GM12878 (cell line): ENCODE measurements around the gene LRRC26.
A peak's percentile ranks its signal among the peaks of the same experiment; 100 is the strongest.

Experiments
- EP300 ChIP-seq, 2 experiments: fragments of 150-350 bp in 1 of 2; IDR thresholded peaks; 2 replicates each; pipeline ENCODE4 v1.6.1; 2011 to 2012; ENCODE audit warnings: low read depth in 2 of 2, low read length in 2 of 2, borderline replicate concordance in 1 of 2, improper control_type of control experiment in 1 of 2, inconsistent platforms in 1 of 2; ENCODE audit not compliant: control insufficient read depth in 1 of 2
- FOXK2 ChIP-seq: fragments of 450-650 bp; IDR thresholded peaks from 2 replicates; pipeline ENCODE4 v1.6.1; 2017; ENCODE audit warnings: mild to moderate bottlenecking, moderate library complexity
- GABPA ChIP-seq: IDR thresholded peaks from 2 replicates; pipeline ENCODE4 v1.6.1; 2014; ENCODE audit warnings: antibody characterized with exemption, low read depth, mild to moderate bottlenecking, inconsistent platforms
- HDGF ChIP-seq: fragments of 450-650 bp; IDR thresholded peaks from 2 replicates; pipeline ENCODE4 v1.6.1; 2016; ENCODE audit warnings: antibody characterized with exemption
- NRF1 ChIP-seq: conservative IDR thresholded peaks from 2 replicates; pipeline ENCODE4 v1.6.1; 2011; ENCODE audit warnings: mild to moderate bottlenecking, low read depth, low read length, improper control_type of control experiment
- PML ChIP-seq: IDR thresholded peaks from 2 replicates; pipeline ENCODE4 v1.6.1; 2012; ENCODE audit warnings: low read length, inconsistent platforms
- RCOR1 ChIP-seq: conservative IDR thresholded peaks from 2 replicates; pipeline ENCODE4 v1.6.1; 2012; ENCODE audit warnings: low read depth, low read length, improper control_type of control experiment
- RFX5 ChIP-seq: IDR thresholded peaks from 2 replicates; pipeline ENCODE4 v1.6.1; 2011; ENCODE audit warnings: low read depth, low read length, improper control_type of control experiment
- TAF1 ChIP-seq: IDR thresholded peaks from 2 replicates; pipeline ENCODE4 v1.6.1; 2011; ENCODE audit warnings: mild to moderate bottlenecking, low read depth, low read length, borderline replicate concordance
- ZNF274 ChIP-seq: IDR thresholded peaks from one replicate; pipeline ENCODE4 v1.8.0; 2011; ENCODE audit not compliant: insufficient read length, insufficient read depth
- TF ChIP-seq, protein P1 (sequence below), 3 experiments: IDR thresholded peaks in 2 of 3; conservative IDR thresholded peaks in 1 of 3; 2 replicates each; pipeline ENCODE4 v1.5.1; 2011; ENCODE audit warnings: low read depth in 3 of 3, low read length in 3 of 3, mild to moderate bottlenecking in 3 of 3, control low read depth in 2 of 3, moderate library complexity in 2 of 3, inconsistent platforms in 1 of 3, mixed read lengths in 1 of 3; ENCODE audit not compliant: control insufficient read depth in 2 of 3, insufficient read depth in 1 of 3; ENCODE audit errors: extremely low read depth in 1 of 3
- TF ChIP-seq, protein P2 (sequence below): fragments of 450-650 bp; IDR thresholded peaks from 2 replicates; pipeline ENCODE4 v1.6.1; 2017; ENCODE audit warnings: mild to moderate bottlenecking, low read depth, inconsistent platforms; ENCODE audit not compliant: poor library complexity, severe bottlenecking
- TF ChIP-seq, protein P3 (sequence below): fragments of 450-650 bp; IDR thresholded peaks from 2 replicates; pipeline ENCODE4 v1.6.1; 2017; ENCODE audit warnings: mild to moderate bottlenecking, moderate library complexity
- TF ChIP-seq, protein P4 (sequence below): fragments of 450-650 bp; IDR thresholded peaks from 2 replicates; pipeline ENCODE4 v1.6.1; 2016; ENCODE audit warnings: mild to moderate bottlenecking, moderate library complexity, borderline replicate concordance

DNA sequence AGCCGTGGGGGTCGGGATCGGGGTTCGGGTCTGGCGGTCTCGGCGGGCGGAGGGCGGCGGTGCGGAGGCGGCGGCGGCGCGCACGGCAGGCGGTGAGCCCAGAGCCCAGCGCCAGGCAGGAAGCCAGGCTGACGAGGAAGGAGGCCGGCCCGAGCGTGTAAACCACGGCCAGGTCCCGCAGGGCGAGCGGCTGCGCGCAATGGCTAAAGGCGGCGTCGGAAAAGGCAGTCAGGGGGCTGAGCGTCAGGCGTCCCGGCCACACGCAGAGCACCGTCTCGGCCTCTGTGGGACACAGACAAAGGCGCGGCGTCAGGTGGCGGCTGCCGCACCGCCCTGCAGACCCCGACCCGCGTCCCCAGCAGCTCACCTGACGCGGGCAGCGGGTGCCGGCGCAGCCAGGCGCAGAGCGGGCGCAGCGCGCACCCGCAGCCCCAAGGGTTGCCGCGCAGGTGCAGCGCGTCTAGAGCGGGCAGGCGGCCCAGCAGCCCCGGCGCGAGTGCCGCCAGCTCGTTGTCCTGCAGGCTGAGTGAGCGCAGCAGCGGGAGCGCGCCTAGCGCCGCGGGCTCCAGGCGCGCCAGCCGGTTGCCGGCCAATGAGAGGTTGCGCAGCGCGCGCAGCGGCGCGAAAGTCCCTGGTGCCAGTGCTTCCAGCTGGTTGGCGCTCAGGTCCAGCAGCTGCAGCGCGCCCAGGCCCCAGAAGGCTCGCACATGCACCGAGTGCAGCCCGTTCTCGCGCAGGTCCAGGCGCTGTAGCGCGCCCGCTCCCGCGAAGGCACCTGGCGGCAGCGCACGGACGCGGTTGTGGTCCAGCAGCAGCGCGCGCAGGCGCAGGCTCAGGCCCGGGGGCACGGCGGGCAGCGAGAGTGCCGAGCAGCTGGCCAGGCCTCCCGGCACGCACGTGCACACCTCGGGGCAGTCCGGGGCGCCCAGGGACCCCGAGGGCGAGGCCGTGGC lies 671 bp downstream of the LRRC26 start:
- no peak for TF ChIP-seq ZNF274
- TF ChIP-seq, protein P1, sequence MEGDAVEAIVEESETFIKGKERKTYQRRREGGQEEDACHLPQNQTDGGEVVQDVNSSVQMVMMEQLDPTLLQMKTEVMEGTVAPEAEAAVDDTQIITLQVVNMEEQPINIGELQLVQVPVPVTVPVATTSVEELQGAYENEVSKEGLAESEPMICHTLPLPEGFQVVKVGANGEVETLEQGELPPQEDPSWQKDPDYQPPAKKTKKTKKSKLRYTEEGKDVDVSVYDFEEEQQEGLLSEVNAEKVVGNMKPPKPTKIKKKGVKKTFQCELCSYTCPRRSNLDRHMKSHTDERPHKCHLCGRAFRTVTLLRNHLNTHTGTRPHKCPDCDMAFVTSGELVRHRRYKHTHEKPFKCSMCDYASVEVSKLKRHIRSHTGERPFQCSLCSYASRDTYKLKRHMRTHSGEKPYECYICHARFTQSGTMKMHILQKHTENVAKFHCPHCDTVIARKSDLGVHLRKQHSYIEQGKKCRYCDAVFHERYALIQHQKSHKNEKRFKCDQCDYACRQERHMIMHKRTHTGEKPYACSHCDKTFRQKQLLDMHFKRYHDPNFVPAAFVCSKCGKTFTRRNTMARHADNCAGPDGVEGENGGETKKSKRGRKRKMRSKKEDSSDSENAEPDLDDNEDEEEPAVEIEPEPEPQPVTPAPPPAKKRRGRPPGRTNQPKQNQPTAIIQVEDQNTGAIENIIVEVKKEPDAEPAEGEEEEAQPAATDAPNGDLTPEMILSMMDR (IDR thresholded peaks at IDR 0.05 in 2 of 3, conservative IDR thresholded peaks at IDR 0.05 in 1 of 3; ENCODE audit: control insufficient read depth in 2 of 3, extremely low read depth in 1 of 3, insufficient read depth in 1 of 3, low read depth in 3 of 3, low read length in 3 of 3): no peak
- TF ChIP-seq PML: no peak
- TF ChIP-seq, protein P2, sequence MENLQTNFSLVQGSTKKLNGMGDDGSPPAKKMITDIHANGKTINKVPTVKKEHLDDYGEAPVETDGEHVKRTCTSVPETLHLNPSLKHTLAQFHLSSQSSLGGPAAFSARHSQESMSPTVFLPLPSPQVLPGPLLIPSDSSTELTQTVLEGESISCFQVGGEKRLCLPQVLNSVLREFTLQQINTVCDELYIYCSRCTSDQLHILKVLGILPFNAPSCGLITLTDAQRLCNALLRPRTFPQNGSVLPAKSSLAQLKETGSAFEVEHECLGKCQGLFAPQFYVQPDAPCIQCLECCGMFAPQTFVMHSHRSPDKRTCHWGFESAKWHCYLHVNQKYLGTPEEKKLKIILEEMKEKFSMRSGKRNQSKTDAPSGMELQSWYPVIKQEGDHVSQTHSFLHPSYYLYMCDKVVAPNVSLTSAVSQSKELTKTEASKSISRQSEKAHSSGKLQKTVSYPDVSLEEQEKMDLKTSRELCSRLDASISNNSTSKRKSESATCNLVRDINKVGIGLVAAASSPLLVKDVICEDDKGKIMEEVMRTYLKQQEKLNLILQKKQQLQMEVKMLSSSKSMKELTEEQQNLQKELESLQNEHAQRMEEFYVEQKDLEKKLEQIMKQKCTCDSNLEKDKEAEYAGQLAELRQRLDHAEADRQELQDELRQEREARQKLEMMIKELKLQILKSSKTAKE: no peak
- TF ChIP-seq NRF1: peak; percentile 33; the same call in 1 of the 2 replicates
- no peak for TF ChIP-seq RCOR1
- TF ChIP-seq, protein P3, sequence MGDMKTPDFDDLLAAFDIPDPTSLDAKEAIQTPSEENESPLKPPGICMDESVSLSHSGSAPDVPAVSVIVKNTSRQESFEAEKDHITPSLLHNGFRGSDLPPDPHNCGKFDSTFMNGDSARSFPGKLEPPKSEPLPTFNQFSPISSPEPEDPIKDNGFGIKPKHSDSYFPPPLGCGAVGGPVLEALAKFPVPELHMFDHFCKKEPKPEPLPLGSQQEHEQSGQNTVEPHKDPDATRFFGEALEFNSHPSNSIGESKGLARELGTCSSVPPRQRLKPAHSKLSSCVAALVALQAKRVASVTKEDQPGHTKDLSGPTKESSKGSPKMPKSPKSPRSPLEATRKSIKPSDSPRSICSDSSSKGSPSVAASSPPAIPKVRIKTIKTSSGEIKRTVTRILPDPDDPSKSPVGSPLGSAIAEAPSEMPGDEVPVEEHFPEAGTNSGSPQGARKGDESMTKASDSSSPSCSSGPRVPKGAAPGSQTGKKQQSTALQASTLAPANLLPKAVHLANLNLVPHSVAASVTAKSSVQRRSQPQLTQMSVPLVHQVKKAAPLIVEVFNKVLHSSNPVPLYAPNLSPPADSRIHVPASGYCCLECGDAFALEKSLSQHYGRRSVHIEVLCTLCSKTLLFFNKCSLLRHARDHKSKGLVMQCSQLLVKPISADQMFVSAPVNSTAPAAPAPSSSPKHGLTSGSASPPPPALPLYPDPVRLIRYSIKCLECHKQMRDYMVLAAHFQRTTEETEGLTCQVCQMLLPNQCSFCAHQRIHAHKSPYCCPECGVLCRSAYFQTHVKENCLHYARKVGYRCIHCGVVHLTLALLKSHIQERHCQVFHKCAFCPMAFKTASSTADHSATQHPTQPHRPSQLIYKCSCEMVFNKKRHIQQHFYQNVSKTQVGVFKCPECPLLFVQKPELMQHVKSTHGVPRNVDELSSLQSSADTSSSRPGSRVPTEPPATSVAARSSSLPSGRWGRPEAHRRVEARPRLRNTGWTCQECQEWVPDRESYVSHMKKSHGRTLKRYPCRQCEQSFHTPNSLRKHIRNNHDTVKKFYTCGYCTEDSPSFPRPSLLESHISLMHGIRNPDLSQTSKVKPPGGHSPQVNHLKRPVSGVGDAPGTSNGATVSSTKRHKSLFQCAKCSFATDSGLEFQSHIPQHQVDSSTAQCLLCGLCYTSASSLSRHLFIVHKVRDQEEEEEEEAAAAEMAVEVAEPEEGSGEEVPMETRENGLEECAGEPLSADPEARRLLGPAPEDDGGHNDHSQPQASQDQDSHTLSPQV: no peak
- no peak for TF ChIP-seq EP300 (IDR thresholded peaks at IDR 0.05; ENCODE audit: borderline replicate concordance in 1 of 2, control insufficient read depth in 1 of 2, low read depth in 2 of 2, low read length in 2 of 2)
- TF ChIP-seq TAF1: no peak
- TF ChIP-seq FOXK2: no peak
- TF ChIP-seq, protein P4, sequence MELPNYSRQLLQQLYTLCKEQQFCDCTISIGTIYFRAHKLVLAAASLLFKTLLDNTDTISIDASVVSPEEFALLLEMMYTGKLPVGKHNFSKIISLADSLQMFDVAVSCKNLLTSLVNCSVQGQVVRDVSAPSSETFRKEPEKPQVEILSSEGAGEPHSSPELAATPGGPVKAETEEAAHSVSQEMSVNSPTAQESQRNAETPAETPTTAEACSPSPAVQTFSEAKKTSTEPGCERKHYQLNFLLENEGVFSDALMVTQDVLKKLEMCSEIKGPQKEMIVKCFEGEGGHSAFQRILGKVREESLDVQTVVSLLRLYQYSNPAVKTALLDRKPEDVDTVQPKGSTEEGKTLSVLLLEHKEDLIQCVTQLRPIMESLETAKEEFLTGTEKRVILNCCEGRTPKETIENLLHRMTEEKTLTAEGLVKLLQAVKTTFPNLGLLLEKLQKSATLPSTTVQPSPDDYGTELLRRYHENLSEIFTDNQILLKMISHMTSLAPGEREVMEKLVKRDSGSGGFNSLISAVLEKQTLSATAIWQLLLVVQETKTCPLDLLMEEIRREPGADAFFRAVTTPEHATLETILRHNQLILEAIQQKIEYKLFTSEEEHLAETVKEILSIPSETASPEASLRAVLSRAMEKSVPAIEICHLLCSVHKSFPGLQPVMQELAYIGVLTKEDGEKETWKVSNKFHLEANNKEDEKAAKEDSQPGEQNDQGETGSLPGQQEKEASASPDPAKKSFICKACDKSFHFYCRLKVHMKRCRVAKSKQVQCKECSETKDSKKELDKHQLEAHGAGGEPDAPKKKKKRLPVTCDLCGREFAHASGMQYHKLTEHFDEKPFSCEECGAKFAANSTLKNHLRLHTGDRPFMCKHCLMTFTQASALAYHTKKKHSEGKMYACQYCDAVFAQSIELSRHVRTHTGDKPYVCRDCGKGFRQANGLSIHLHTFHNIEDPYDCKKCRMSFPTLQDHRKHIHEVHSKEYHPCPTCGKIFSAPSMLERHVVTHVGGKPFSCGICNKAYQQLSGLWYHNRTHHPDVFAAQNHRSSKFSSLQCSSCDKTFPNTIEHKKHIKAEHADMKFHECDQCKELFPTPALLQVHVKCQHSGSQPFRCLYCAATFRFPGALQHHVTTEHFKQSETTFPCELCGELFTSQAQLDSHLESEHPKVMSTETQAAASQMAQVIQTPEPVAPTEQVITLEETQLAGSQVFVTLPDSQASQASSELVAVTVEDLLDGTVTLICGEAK: no peak
- no peak for TF ChIP-seq GABPA
- no peak for TF ChIP-seq HDGF
- TF ChIP-seq RFX5: no peak
